ENCODE results near the gene PDLIM5.
"Not testable (repeated sequence)": the region's sequence is repeated elsewhere in the genome, so short reads cannot be mapped to it uniquely, and the experiment has no call there.

The PDLIM5 gene

DNA sequence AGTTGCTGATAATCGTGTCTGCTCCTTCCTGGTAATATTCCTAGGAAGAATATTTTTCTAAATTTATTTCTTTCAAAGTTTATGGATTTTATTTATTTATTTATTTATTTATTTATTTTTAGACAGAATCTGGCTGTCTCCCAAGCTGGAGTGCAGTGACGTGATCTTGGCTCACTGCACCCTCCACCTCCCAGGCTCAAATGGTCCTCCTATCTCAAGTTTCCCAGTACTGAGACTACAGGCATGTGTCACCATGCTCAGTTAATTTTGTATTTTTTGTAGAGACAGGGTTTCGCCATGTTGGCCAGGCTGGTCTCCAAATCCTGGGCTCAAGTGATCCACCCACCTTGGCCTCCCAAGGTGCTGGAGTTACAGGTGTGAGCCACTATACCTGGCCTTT is 48.9 kb downstream of the PDLIM5 start:
- no peak for DNase-seq

DNA sequence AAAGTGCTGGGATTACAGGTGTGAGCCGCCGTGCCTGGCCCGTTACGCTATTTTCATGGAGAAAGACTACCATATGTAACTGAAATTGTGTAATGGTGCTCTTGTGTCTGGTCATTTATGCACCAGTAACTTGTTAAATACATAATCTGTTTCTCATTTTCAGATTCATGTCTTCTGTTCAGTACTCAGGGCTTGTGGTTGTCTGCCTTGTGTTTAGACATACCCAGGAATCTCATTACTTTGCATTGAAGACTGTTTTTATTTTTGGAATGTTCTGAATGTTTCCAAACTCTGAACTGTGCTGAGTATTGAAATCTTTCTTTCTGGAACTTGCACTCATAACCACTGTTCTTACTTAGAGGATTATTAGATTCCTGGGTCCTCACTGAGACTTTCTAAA is 52.8 kb downstream of the PDLIM5 start:
- no peak for DNase-seq

DNA sequence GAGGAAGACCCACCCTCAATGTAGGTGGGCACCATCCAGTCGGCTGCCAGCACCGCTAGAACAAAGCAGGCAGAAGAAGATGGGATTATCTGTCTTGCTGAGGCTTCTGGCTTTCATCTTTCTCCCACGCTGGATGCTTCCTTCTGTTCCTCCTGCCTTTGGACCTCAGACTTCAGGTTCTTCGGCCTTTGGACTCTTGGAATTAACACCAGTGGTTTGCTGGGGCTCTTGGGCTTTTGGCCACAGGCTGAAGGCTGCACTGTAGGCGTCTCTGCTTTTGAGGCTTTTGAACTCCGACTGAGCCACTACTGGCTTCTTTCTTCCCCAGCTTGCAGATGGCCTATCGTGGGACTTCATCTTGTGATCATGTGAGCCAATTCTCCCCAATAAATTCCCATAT is 55.1 kb downstream of the PDLIM5 start:
- DNase-seq, result no peak

GRCh38 chr4:94507281-94507680 is 55.5 kb downstream of the PDLIM5 start:
- DNase-seq, result no peak

DNA sequence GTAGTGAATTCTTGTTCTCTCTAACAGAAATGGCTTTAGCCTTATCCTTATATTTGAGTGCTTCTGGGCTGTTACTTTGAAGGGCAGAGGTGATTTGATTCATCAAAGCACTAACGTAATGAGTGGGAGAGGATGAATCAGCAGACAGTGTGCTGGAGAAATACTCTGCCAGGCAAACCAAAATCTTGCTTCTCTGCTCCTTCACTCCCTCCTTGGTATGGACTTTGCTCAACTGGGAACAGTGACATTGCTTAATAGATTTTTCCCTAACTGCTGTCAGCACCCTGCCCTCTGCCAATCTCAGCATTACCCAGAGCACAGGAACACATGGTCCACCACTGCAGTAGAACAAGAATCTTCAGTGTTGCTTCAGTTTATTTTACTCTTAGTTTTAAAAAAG is 56.0 kb downstream of the PDLIM5 start:
- DNase-seq, result peak; percentile 89

DNA sequence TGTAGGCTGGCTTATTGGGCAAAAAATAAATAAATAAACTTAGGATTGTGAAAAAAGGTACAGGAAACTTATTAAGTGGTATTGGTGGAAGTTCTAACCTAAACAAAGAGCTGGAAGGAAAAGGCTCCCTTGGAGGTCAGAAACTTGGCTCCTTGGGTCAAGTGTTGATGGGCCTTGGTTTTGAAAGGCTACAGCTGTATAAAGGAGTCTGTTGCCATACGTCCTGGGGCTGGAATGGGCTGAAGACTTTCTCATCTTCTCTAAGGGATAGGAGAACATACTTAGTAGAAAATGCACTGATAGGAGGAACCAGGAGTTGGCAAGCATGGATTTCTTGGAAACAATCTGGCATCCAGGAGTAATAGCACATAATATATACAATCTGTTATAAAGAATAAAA is 56.6 kb downstream of the PDLIM5 start:
- no peak for DNase-seq

DNA sequence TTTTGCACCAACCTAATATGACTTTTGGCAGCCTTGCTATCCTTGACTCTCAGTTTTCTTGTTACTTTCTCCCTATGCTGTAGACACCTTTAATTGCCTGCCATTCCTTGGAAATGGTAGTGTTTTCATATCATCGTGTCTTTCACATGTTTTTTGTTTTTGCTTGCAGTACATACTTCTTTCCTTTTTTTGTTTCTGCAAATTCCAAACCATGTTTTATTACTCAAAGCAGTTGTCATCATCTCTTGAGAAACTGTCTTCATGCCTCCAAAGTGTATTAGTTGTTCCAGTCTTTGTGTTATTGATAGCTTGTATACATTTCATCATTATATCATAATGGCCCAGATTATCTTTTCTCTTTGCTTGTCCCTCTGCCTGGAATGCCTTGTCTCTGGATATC is 57.1 kb downstream of the PDLIM5 start:
- no peak for DNase-seq

DNA sequence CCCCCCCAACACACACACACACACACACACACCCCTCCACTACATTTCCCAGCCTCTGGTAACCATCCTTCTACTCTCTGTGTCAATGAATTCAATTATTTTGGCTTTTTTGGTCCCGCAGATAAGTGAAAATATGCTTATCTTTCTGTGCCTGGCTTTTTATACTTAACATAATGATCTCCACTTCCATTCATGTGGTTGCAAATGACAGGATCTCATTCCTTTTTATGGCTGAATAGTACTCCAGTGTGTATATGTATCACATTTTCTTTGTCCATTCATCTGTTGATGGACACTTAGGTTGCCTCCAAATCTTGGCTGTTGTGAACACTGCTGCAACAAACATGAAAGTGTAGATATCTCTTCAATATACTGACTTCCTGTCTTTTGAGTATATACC is 59.8 kb downstream of the PDLIM5 start:
- DNase-seq, result no peak

- not testable (repeated sequence) for DNase-seq
These were observed 61.8 kb downstream of the PDLIM5 start for GRCh38 chr4:94513532-94513931.

DNA sequence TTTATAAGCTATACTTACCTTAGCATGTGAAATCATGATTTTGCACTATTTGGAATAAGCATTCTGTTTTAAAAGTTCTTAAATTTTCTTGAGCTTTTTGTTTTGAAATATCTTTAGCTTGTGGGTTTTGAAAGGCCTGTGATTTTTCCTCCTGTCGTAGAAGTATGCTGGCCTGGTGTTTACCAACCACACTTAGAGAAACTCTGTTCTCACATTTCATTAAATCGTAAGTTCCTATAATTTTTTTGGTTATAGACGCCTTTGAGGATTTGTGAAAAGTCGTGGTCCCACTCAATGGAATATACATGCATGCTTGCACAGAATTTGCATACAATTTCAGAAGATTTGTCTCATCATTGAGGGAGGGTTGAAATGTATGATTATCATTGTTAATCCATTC is 63.6 kb downstream of the PDLIM5 start:
- no peak for DNase-seq

- DNase-seq, result peak; percentile 78
These were observed 64.3 kb downstream of the PDLIM5 start for GRCh38 chr4:94516067-94516466.

GRCh38 chr4:94516999-94517398 is 65.3 kb downstream of the PDLIM5 start:
- DNase-seq, result no peak

DNA sequence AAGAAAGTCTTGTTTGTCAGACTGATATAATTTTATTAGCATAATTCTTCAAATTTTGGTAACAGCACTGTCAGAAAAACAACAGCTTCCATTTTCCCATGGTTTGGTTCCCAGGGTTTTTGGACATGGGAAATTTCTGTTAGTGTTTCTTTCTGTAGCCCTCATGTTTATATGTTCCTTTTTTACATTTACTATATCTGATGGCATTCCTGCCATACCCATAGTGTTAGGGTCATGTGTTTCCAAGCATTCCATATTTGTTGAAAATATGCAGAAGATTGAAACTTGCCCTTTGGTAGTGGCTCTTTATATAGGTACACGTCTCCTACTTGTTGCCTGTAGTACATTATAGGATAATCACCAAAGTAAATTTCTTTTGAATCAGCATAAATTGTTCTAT is 65.8 kb downstream of the PDLIM5 start:
- DNase-seq, result no peak

DNA sequence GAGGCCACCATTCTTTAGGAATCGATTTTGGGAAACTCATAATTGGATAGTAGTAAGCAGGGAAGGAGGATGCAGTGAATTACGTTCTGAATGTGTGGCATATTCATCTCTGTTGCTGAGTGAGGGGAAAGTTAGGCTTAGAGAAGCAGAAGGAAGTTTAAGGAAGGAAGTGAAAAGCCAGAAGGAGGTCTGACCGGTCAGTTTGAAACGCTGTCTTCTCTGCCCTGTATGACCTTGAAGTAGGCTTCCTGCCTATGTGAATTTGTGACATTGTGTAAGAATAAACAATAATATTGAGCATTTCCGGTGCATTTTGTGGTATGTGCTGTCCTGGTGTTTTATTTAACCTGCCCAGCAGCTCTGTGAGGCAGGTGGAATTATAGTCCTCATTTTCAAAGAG is 67.3 kb downstream of the PDLIM5 start:
- no peak for DNase-seq

- DNase-seq, result no peak
These were observed 68.4 kb downstream of the PDLIM5 start for GRCh38 chr4:94519925-94520789.

GRCh38 chr4:94523033-94523580 is 71.4 kb downstream of the PDLIM5 start:
- no peak for DNase-seq

GRCh38 chr4:94523617-94524016 is 71.9 kb downstream of the PDLIM5 start:
- DNase-seq, result peak; percentile 48

- DNase-seq, result peak; percentile 38
These were observed 74.4 kb downstream of the PDLIM5 start for GRCh38 chr4:94525993-94526728.

GRCh38 chr4:94527556-94528233 is 76.0 kb downstream of the PDLIM5 start:
- DNase-seq, result no peak

- no peak for DNase-seq
These were observed 77.2 kb downstream of the PDLIM5 start for GRCh38 chr4:94528792-94529451.

GRCh38 chr4:94530073-94530472 is 78.3 kb downstream of the PDLIM5 start:
- DNase-seq, result no peak

GRCh38 chr4:94531991-94532789 is 80.4 kb downstream of the PDLIM5 start:
- peak; percentile 92 for DNase-seq
